Prostate gland (tissue), 2 donors: ENCODE data around the gene FMNL2. TPM values are rescaled to one million over a fixed set of nuclear protein-coding genes. Genes with fewer than 3 reads are reported as not detected.

Experiments used
- DNase-seq: peaks from one replicate; pipeline ENCODE4 v3.0.0-alpha.2; 2019; ENCODE audit warnings: low spot score
- H3K27ac ChIP-seq, 2 donors: fragments of 200-600 bp; sonication (generic); 2 replicates each; pipeline ENCODE4 v1.5.1; 2017 to 2019
- H3K27me3 ChIP-seq: fragments of 200-600 bp; sonication (generic); replicated peaks from 2 replicates; pipeline ENCODE4 v1.5.1; 2019; ENCODE audit not compliant: insufficient read depth
- H3K36me3 ChIP-seq, 2 donors: fragments of 200-600 bp; sonication (generic); 1 replicate in 1 of 2; 2 replicates in 1 of 2; pipeline versions ENCODE4 v1.5.1 to v1.8.1; 2017 to 2019
- H3K4me1 ChIP-seq: fragments of 200-600 bp; sonication (generic); replicated peaks from 2 replicates; pipeline ENCODE4 v1.5.1; 2019
- H3K4me3 ChIP-seq, 2 donors: fragments of 200-600 bp; sonication (generic); 2 replicates each; pipeline ENCODE4 v1.5.1; 2017 to 2019
- H3K9me3 ChIP-seq: fragments of 200-600 bp; sonication (generic); 2 replicates; pipeline ENCODE4 v1.5.1; 2017
- CTCF ChIP-seq, 4 experiments: fragments of 200-600 bp in 2 of 4; fragments of 450-650 bp in 2 of 4; sonication (generic) in 2 of 4; IDR thresholded peaks; 1 replicate in 3 of 4; 2 replicates in 1 of 4; pipeline ENCODE4 v1.5.1; 2016 to 2019; ENCODE audit warnings: antibody characterized with exemption in 4 of 4, mild to moderate bottlenecking in 2 of 4, moderate library complexity in 2 of 4
- POLR2A ChIP-seq: fragments of 450-650 bp; IDR thresholded peaks from one replicate; pipeline ENCODE4 v1.6.1; 2016; ENCODE audit warnings: antibody characterized with exemption, mild to moderate bottlenecking
- POLR2AphosphoS5 ChIP-seq: sonication (generic); formaldehyde crosslinking; IDR thresholded peaks from one replicate; pipeline ENCODE4 v1.6.1; 2017; ENCODE audit warnings: antibody characterized with exemption
- WGBS: methylation state at CpG from one replicate; pipeline ENCODE4 v1.1.5; 2018; 5-methylcytosine and 5-hydroxymethylcytosine counted together
- intact Hi-C: fragments of 100-400 bp; cut with DNase I; formaldehyde crosslinking; loops from one replicate; pipeline ENCODE4 v1.14.2; 2022
- total RNA-seq, 2 donors: library from RNA; depleted of rRNA; stranded (reverse); fragments of >200 nt; gene quantifications; one replicate each; pipeline ENCODE4 v1.1.0, GENCODE V29; 2016

Gene FMNL2
- total RNA-seq, 2 donors from 2014 or later = 9.8 to 19.4 TPM

- Histone ChIP-seq H3K4me1 (no peaks in the 10 kb centered on the region), H3K4me3 (no peak overlapping the region), H3K27ac (no peak overlapping the region), H3K36me3 (no peaks in the 10 kb centered on the region), H3K9me3 (no peaks in the 10 kb centered on the region), H3K27me3 (no peaks in the 10 kb centered on the region)
- WGBS = 81% methylated on average over 4 of the region's 4 CpGs
- DNase-seq = no peak
- intact Hi-C loops = no loop called here
- no peak for TF ChIP-seq POLR2AphosphoS5
- TF ChIP-seq POLR2A = no peak
- no peak for TF ChIP-seq CTCF (IDR thresholded peaks at IDR 0.05)
Observed at GRCh38 chr2:152506843-152507242, 171.9 kb downstream of the FMNL2 start.

DNA sequence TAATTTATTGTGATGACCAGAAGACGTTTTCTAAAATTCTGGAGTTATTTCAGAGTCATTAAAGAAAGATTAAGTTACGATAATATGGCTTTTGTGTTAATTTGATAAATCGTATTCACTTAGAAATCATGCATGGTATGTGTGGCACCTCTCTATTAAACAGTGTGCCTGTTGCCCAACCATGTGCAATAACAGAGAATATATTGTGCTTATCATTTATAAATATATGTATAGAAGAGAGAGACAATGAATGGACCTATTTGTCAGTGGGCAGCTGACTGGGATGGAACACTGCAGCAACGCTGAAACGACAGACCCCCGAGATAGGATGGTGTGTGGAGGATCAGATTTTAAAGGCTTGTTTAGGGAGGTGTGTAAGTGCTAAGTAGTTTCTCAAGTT, 172.9 kb downstream of the FMNL2 start:
- Histone ChIP-seq H3K4me1 (no peaks in the 10 kb centered on the region), H3K9me3 (no peaks in the 10 kb centered on the region), H3K27ac (no peak overlapping the region), H3K27me3 (no peaks in the 10 kb centered on the region), H3K4me3 (no peak overlapping the region), H3K36me3 (no peaks in the 10 kb centered on the region)
- intact Hi-C loops = no loop called here
- 76% methylated on average over 6 of the region's 6 CpGs for WGBS
- no peak for DNase-seq
- TF ChIP-seq POLR2AphosphoS5 (no peak), POLR2A (no peak), CTCF (IDR thresholded peaks at IDR 0.05) (no peak)

DNA sequence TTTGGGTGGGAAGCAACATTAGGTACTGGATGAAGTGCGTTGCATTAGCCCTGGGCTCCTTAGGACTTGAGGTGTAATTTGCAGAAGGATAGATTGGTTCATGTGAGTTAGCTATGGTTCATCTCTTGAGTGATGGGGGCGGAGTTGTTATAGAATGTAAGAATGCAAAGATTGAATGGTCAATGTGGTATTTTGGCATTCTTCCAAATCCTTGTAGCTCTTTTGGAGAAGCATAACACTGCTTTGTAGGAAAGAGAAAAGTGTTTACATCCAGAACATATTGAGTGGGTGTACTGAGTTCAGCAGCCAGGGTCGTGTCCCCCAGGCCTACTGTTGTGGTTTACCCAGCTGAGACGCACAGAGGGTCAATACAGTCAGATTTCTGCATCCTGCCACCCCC, 173.5 kb downstream of the FMNL2 start:
- no peak overlapping the region for H3K27ac ChIP-seq
- intact Hi-C loops = no loop called here

DNA sequence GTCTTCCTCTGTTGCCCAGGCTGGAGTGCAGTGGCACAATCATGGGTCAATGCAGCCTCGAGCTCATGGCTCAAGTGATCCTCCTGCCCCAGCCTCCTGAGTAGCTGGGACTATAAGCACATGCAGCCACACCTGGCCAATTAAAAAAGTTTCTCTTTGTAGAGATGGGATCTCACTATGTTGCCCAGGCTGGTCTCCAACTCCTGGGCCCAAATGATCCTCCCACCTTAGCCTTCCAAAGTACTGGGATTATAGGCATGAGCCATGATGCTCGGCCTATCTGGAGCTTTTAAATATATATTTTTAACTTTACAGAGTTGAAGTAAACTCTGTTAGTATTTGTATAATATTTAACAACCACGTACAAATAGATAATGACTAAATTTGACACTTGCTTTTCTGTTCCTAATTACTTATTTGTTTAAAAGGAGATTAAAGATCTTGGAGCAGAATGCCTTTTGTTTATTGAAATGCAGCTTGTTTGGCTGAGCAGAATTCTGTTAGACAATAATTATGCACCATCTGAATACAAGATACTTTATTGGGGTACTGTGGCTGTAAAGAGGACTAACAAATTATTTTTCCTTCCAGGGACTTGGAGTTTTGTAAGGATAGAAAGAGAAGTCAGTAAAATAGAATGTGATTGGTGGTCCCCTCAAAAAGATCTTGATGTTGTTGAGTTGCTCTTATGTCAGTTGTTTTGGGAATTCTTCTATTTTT, 175.0 kb downstream of the FMNL2 start:
- Histone ChIP-seq H3K4me3 (no peak overlapping the region), H3K36me3 (no peaks in the 10 kb centered on the region), H3K4me1 (no peaks in the 10 kb centered on the region), H3K9me3 (no peaks in the 10 kb centered on the region), H3K27me3 (no peaks in the 10 kb centered on the region), H3K27ac (no peak overlapping the region)
- intact Hi-C loops = no loop called here
- DNase-seq = no peak
- 88% methylated on average over 3 of the region's 3 CpGs for WGBS
- TF ChIP-seq CTCF (IDR thresholded peaks at IDR 0.05) (no peak), POLR2AphosphoS5 (no peak), POLR2A (no peak)

More for the DNA sequence above, 173.5 kb downstream of the FMNL2 start:
- H3K36me3 ChIP-seq = no peaks in the 10 kb centered on the region
- H3K4me1 ChIP-seq = no peaks in the 10 kb centered on the region
- DNase-seq = no peak
- 76% methylated on average over 4 of the region's 4 CpGs for WGBS
- H3K27me3 ChIP-seq = no peaks in the 10 kb centered on the region
- H3K9me3 ChIP-seq = no peaks in the 10 kb centered on the region
- no peak overlapping the region for H3K4me3 ChIP-seq
- no peak for TF ChIP-seq POLR2AphosphoS5
- no peak for TF ChIP-seq POLR2A

- intact Hi-C loops = no loop called here
- no peak for DNase-seq
- H3K36me3 ChIP-seq = no peaks in the 10 kb centered on the region
- H3K4me3 ChIP-seq = no peak overlapping the region
- no peaks in the 10 kb centered on the region for H3K4me1 ChIP-seq
- WGBS = 85% methylated on average over 5 of the region's 5 CpGs
- no peak overlapping the region for H3K27ac ChIP-seq
- TF ChIP-seq POLR2A (no peak), CTCF (IDR thresholded peaks at IDR 0.05) (no peak), POLR2AphosphoS5 (no peak)
- no peaks in the 10 kb centered on the region for H3K9me3 ChIP-seq
- H3K27me3 ChIP-seq = no peaks in the 10 kb centered on the region
Observed at GRCh38 chr2:152510621-152511020, 175.6 kb downstream of the FMNL2 start.
